Cardiac fibroblast (primary cell): ENCODE results near the gene ALPP.
"Not testable (repeated sequence)": the region's sequence is repeated elsewhere in the genome, so short reads cannot be mapped to it uniquely, and the experiment has no call there.

Experiments used
- DNase-seq, 2 donors: peaks; one replicate each; pipeline versions ENCODE4 v3.0.0 to v3.0.0-alpha.2; 2010; ENCODE audit warnings: low read depth in 2 of 2
- H3K4me3 ChIP-seq, 2 donors: replicated peaks in 1 of 2; 1 replicate in 1 of 2; 2 replicates in 1 of 2; pipeline ENCODE4 v1.5.1; 2011; ENCODE audit warnings: low read depth in 2 of 2, low read length in 2 of 2, mild to moderate bottlenecking in 2 of 2, moderate library complexity in 1 of 2
- CTCF ChIP-seq: IDR thresholded peaks from one replicate; pipeline ENCODE4 v1.5.1; 2011; ENCODE audit warnings: low read depth, mild to moderate bottlenecking, low read length, inconsistent platforms

Gene ALPP

GRCh38 chr2:232382331-232383225 lies 4.0 kb downstream of the ALPP start:
- no peak overlapping the region for H3K4me3 ChIP-seq
- DNase-seq: no peak
- TF ChIP-seq CTCF: no peak

- H3K4me3 ChIP-seq: no peak overlapping the region
- DNase-seq: no peak
- TF ChIP-seq CTCF: no peak
These were observed 5.9 kb downstream of the ALPP start for GRCh38 chr2:232384466-232384865.

- DNase-seq, H3K4me3 ChIP-seq: not testable (repeated sequence)
These were observed 6.5 kb downstream of the ALPP start for GRCh38 chr2:232385058-232385457.

GRCh38 chr2:232385660-232386489 lies 7.3 kb downstream of the ALPP start:
- TF ChIP-seq CTCF: no peak
- no peak overlapping the region for H3K4me3 ChIP-seq
- peak; percentile 65 to 93 for DNase-seq

- no peak for DNase-seq
- no peak overlapping the region for H3K4me3 ChIP-seq
- TF ChIP-seq CTCF: no peak
These were observed 7.9 kb downstream of the ALPP start for GRCh38 chr2:232386490-232386739.

- TF ChIP-seq CTCF: no peak
- H3K4me3 ChIP-seq: no peak overlapping the region
These were observed 8.3 kb downstream of the ALPP start for GRCh38 chr2:232386740-232387450.

More at GRCh38 chr2:232386740-232387450, 8.3 kb downstream of the ALPP start:
- peak in 1 of 2 donors; percentile 15 for DNase-seq
